Heart left ventricle (tissue), 13 donors: ENCODE measurements around the gene VPS54.

Source experiments
- POLR2A ChIP-seq, 2 donors: fragments of 450-650 bp; IDR thresholded peaks; one replicate each; pipeline ENCODE4 v1.6.1; 2017; ENCODE audit warnings: antibody characterized with exemption in 2 of 2, mild to moderate bottlenecking in 2 of 2, moderate library complexity in 2 of 2
- TF ChIP-seq, protein P1 (sequence below), 12 donors: fragments of 200-600 bp; sonication (generic) in 4 of 12; IDR thresholded peaks; one replicate each; pipeline versions ENCODE4 v1.5.0 to v1.8.0; 2018 to 2022; ENCODE audit warnings: antibody characterized with exemption in 12 of 12, mild to moderate bottlenecking in 5 of 12
- donor health status: ischemic (EF 13 %, LVEDD 7.1; RV severe dilation, severe dysfunction).
- donor health status: DM: no; HTN: yes; CAD: no.
- donor health status: DM: no; HTN: no; CAD: no.
- donor health status: ischemic (EF 25% LVEDD 6.9; RV normal size, moderate dysfunction).
- donor health status: ischemic (EF 25% LVEDD 5.7; RV mildly dilated, moderate dysfunction).
- donor health status: ischemic (EF 35%, LVEDD 5.7; RV mildly dilated, moderate dysfunction).
- donor health status: nonischemic (EF 11% LVEDD 7.7; RV severe dilation, severe dysfunction).
- donor health status: DM: yes; HTN: yes; CAD: no.
- donor health status: PGD.
- donor health status: ischemic (EF 29% LVEDD 5.4; RV normal size, mild dysfunction).
- donor health status: nonischemic (EF 23%, LVEDD 6.1; RV moderate dilation, normal function).

DNA sequence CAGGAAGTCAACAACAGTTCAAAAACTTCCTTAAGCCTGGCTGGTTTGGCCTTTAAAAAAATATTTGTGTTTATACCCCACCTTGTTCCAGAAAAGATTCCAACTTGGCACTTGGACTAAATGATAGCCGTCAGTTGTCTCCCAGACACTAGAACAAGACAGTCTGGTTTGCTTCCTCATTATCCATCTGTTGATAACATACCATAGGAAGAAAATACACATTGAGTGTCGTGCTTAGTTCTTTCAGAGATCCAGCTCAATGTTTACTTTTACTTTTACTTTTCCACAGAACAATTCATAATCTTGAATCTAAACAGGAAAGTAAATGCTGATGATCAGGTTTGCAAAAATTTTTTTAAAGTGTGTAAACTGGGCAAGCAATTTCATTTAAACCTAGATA lies 2.4 kb upstream of the VPS54 start:
- TF ChIP-seq, protein P1, sequence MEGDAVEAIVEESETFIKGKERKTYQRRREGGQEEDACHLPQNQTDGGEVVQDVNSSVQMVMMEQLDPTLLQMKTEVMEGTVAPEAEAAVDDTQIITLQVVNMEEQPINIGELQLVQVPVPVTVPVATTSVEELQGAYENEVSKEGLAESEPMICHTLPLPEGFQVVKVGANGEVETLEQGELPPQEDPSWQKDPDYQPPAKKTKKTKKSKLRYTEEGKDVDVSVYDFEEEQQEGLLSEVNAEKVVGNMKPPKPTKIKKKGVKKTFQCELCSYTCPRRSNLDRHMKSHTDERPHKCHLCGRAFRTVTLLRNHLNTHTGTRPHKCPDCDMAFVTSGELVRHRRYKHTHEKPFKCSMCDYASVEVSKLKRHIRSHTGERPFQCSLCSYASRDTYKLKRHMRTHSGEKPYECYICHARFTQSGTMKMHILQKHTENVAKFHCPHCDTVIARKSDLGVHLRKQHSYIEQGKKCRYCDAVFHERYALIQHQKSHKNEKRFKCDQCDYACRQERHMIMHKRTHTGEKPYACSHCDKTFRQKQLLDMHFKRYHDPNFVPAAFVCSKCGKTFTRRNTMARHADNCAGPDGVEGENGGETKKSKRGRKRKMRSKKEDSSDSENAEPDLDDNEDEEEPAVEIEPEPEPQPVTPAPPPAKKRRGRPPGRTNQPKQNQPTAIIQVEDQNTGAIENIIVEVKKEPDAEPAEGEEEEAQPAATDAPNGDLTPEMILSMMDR (IDR thresholded peaks at IDR 0.05): no peak
- no peak for TF ChIP-seq POLR2A (IDR thresholded peaks at IDR 0.05)
